Endothelial cell of umbilical vein (primary cell): Measurements from ENCODE around the gene KDM4C. TPM values are rescaled to one million over a fixed set of nuclear protein-coding genes. Genes with fewer than 3 reads are reported as not detected.

Source experiments
- BruUV-seq: library from RNA; stranded (reverse); fragments of 400-500 nt; replicated peaks from 2 replicates; lab custom pipeline; 2021; lab: Mats Ljungman, UMichigan
- CTCF ChIA-PET: fragments of 300-600, 350-600 bp; sonication (Branson Sonifier 250); formaldehyde crosslinking; loops from one replicate; lab custom pipeline; 2021; ENCODE audit warnings: antibody characterized with exemption, inconsistent platforms; lab: Charles Lee
- POLR2A ChIA-PET: fragments of 300-600, 350-600 bp; sonication (Branson Sonifier 250); formaldehyde crosslinking; loops from one replicate; lab custom pipeline; 2021; ENCODE audit warnings: antibody characterized with exemption, inconsistent platforms; lab: Charles Lee
- DNase-seq: peaks from one replicate; pipeline ENCODE4 v3.0.0-alpha.2; 2011; ENCODE audit warnings: low read depth, low spot score
- FAIRE-seq: peaks from 2 replicates; lab custom pipeline; 2011; peaks lifted over from hg19 to GRCh38; lab: Jason Lieb, UNC
- H2AFZ ChIP-seq: 2 replicates; pipeline ENCODE4 v1.6.0; 2012; ENCODE audit warnings: low read depth, low read length, control low read depth, inconsistent platforms
- H3K27ac ChIP-seq: 2 replicates; pipeline ENCODE4 v1.5.1; 2011; ENCODE audit warnings: low read depth, mild to moderate bottlenecking, control low read depth, low read length, moderate library complexity; ENCODE audit not compliant: insufficient read depth
- H3K27me3 ChIP-seq, 2 experiments: 2 replicates each; pipeline versions ENCODE4 v1.6.0 to v1.6.1; 2011; ENCODE audit warnings: low read length in 2 of 2, mixed read lengths in 1 of 2; ENCODE audit not compliant: control insufficient read depth in 2 of 2, insufficient read depth in 2 of 2
- H3K36me3 ChIP-seq, 2 experiments: 2 replicates in 1 of 2; 3 replicates in 1 of 2; pipeline ENCODE4 v1.5.1; 2011; ENCODE audit warnings: low read length in 2 of 2, mild to moderate bottlenecking in 1 of 2, moderate library complexity in 1 of 2; ENCODE audit not compliant: control insufficient read depth in 2 of 2, insufficient read depth in 2 of 2; ENCODE audit errors: extremely low read depth in 1 of 2
- H3K4me1 ChIP-seq: 3 replicates; pipeline ENCODE4 v1.5.1; 2011; ENCODE audit warnings: mild to moderate bottlenecking, low read length; ENCODE audit not compliant: control insufficient read depth, insufficient read depth; ENCODE audit errors: extremely low read depth
- H3K4me2 ChIP-seq: 2 replicates; pipeline ENCODE4 v1.6.1; 2011; ENCODE audit warnings: low read length, control low read depth, mixed read lengths; ENCODE audit not compliant: insufficient read depth
- H3K4me3 ChIP-seq, 3 experiments: fragments of 200-600 bp in 1 of 3; sonication (generic), shearing (Covaris generic) in 1 of 3; replicated peaks in 1 of 3; 2 replicates each; pipeline ENCODE4 v1.5.1; 2011 to 2016; ENCODE audit warnings: control low read depth in 3 of 3, low read length in 3 of 3, mild to moderate bottlenecking in 2 of 3, inconsistent platforms in 1 of 3, low read depth in 1 of 3, moderate library complexity in 1 of 3; ENCODE audit not compliant: insufficient read depth in 1 of 3
- H3K79me2 ChIP-seq: 2 replicates; pipeline ENCODE4 v1.6.0; 2012; ENCODE audit warnings: low read length, inconsistent platforms; ENCODE audit not compliant: control insufficient read depth, insufficient read depth
- H3K9ac ChIP-seq: replicated peaks from 2 replicates; pipeline ENCODE3; 2011; ENCODE audit warnings: low read length, control low read depth; ENCODE audit not compliant: insufficient read depth; ENCODE audit errors: extremely low read depth
- H3K9me1 ChIP-seq: replicated peaks from 3 replicates; pipeline ENCODE4 v1.6.0; 2011; ENCODE audit warnings: mild to moderate bottlenecking, low read length; ENCODE audit not compliant: control insufficient read depth, insufficient read depth; ENCODE audit errors: extremely low read depth
- H3K9me3 ChIP-seq: replicated peaks from 2 replicates; pipeline ENCODE4 v1.5.1; 2012; ENCODE audit warnings: low read length, inconsistent platforms; ENCODE audit not compliant: control insufficient read depth, insufficient read depth
- H4K20me1 ChIP-seq: replicated peaks from 2 replicates; pipeline ENCODE3; 2011; ENCODE audit warnings: mild to moderate bottlenecking, low read length; ENCODE audit not compliant: control insufficient read depth, insufficient read depth; ENCODE audit errors: extremely low read depth
- EZH2 ChIP-seq: IDR thresholded peaks from 2 replicates; pipeline ENCODE4 v1.6.1; 2012; ENCODE audit warnings: borderline replicate concordance, low read depth, mild to moderate bottlenecking, moderate library complexity, low read length, inconsistent platforms; ENCODE audit not compliant: severe bottlenecking
- FOS ChIP-seq: IDR thresholded peaks from 2 replicates; pipeline ENCODE4 v1.6.1; 2011; ENCODE audit warnings: mild to moderate bottlenecking, low read length, moderate library complexity, borderline replicate concordance; ENCODE audit not compliant: insufficient read depth
- GATA2 ChIP-seq: IDR thresholded peaks from 2 replicates; pipeline ENCODE4 v1.7.0; 2011; ENCODE audit warnings: low read depth, mild to moderate bottlenecking, moderate library complexity, mixed read lengths, low read length; ENCODE audit not compliant: insufficient read length, insufficient read depth
- JUN ChIP-seq: IDR thresholded peaks from 2 replicates; pipeline ENCODE4 v1.6.1; 2011; ENCODE audit warnings: borderline replicate concordance, low read depth; ENCODE audit not compliant: insufficient read length, insufficient read depth
- MAX ChIP-seq: IDR thresholded peaks from 2 replicates; pipeline ENCODE4 v1.6.1; 2011; ENCODE audit not compliant: insufficient read depth, insufficient read length
- MYC ChIP-seq: IDR thresholded peaks from one replicate; pipeline ENCODE4 v1.6.1; 2011; ENCODE audit warnings: mild to moderate bottlenecking, low read depth, low read length
- POLR2A ChIP-seq: IDR thresholded peaks from 2 replicates; pipeline ENCODE4 v1.6.1; 2012; ENCODE audit warnings: low read depth, mild to moderate bottlenecking, control low read depth, low read length
- POLR2AphosphoS5 ChIP-seq: IDR thresholded peaks from 2 replicates; pipeline ENCODE4 v1.6.1; 2012; ENCODE audit warnings: low read depth, mild to moderate bottlenecking, control low read depth, low read length, moderate library complexity; ENCODE audit not compliant: insufficient read depth
- dilution Hi-C: fragments of 300-500 bp; cut with MboI; formaldehyde crosslinking; loops from one replicate; pipeline ENCODE4 v1.15.0; 2019; ENCODE audit warnings: low sequenced_read_pairs; ENCODE audit not compliant: extremely low pct_ligation_motif_present
- intact Hi-C: fragments of 100-400 bp; cut with micrococcal nuclease; formaldehyde crosslinking; loops from one replicate; pipeline ENCODE4 v1.10.0; 2022
- polyA plus RNA-seq, 4 experiments: library from polyadenylated mRNA; depleted of rRNA in 3 of 4; stranded (reverse) in 3 of 4; unstranded in 1 of 4; fragments of >200 nt; gene quantifications; 2 replicates each; pipeline versions ENCODE4 v1.2.1 to v1.2.3, GENCODE V29; 2011 to 2012; ENCODE audit warnings: missing spikeins in 1 of 4
- total RNA-seq: library from RNA; stranded (reverse); gene quantifications from 2 replicates; pipeline ENCODE4 v1.2.3, GENCODE V29; 2021
- TF ChIP-seq, protein P1 (sequence below), 2 donors: IDR thresholded peaks; 1 replicate in 1 of 2; 2 replicates in 1 of 2; pipeline ENCODE4 v1.5.1; 2011; ENCODE audit warnings: low read length in 2 of 2, mild to moderate bottlenecking in 2 of 2, moderate library complexity in 2 of 2, control low read depth in 1 of 2, inconsistent platforms in 1 of 2, low read depth in 1 of 2; ENCODE audit not compliant: insufficient read depth in 1 of 2; ENCODE audit errors: extremely low read depth in 1 of 2

The KDM4C gene
- total and polyA plus RNA-seq, 2 donors (not counting 3 experiments of a cell fraction or from before 2014, with no cell fraction given) = 5.4 to 15.0 TPM

DNA sequence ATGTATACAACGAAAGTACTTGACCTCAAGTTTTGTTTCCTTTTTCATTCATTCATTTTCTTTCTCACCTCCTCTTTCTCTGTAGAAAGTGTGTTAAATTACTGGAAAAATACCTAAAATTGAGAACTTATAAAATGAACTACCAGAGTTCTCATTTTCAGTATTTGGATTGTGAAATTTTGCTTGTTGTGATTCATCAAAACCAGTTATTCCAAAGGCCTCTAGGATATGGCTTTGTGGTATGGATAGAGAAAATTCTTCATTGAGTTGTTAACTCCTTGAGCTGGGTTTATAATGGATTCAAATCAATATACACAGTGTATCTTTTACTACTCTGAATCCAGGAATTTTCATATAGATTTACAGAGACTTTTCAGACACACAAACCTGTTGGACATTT is 287.6 kb downstream of the KDM4C start:
- Histone ChIP-seq H2AFZ (no peak overlapping the region), H3K4me1 (no peaks in the 10 kb centered on the region), H3K36me3 (no peaks in the 10 kb centered on the region), H3K4me3 (no peak overlapping the region), H3K9me1 (peaks cover 3% of the 10 kb centered on the region), H3K9me3 (no peaks in the 10 kb centered on the region), H3K9ac (no peak overlapping the region), H3K27ac (no peak overlapping the region), H4K20me1 (no peaks in the 10 kb centered on the region), H3K4me2 (no peak overlapping the region), H3K27me3 (no peaks in the 10 kb centered on the region), H3K79me2 (no peaks in the 10 kb centered on the region)
- FAIRE-seq (no peak), DNase-seq (no peak)
- CTCF ChIA-PET = interaction anchor here (1.2 kb wide), 1 partner anchor 20 kb away, joined by 5 read pairs; no protein-coding TSS in a partner anchor
- dilution Hi-C loops (no loop called here), intact Hi-C loops (no loop called here)
- BruUV-seq = no TSS peak
- POLR2A ChIA-PET = no interaction called here
- TF ChIP-seq GATA2 (no peak), POLR2AphosphoS5 (no peak), POLR2A (no peak), MYC (no peak), EZH2 (no peak), FOS (no peak), MAX (no peak), JUN (no peak)
- TF ChIP-seq, protein P1, sequence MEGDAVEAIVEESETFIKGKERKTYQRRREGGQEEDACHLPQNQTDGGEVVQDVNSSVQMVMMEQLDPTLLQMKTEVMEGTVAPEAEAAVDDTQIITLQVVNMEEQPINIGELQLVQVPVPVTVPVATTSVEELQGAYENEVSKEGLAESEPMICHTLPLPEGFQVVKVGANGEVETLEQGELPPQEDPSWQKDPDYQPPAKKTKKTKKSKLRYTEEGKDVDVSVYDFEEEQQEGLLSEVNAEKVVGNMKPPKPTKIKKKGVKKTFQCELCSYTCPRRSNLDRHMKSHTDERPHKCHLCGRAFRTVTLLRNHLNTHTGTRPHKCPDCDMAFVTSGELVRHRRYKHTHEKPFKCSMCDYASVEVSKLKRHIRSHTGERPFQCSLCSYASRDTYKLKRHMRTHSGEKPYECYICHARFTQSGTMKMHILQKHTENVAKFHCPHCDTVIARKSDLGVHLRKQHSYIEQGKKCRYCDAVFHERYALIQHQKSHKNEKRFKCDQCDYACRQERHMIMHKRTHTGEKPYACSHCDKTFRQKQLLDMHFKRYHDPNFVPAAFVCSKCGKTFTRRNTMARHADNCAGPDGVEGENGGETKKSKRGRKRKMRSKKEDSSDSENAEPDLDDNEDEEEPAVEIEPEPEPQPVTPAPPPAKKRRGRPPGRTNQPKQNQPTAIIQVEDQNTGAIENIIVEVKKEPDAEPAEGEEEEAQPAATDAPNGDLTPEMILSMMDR (IDR thresholded peaks at IDR 0.05; ENCODE audit: extremely low read depth in 1 of 2, insufficient read depth in 1 of 2, low read depth in 1 of 2, low read length in 2 of 2) = no peak
